ENCODE measurements around the gene ZMYM4. TPM values are rescaled to one million over a fixed set of nuclear protein-coding genes. Genes with fewer than 3 reads are reported as not detected.

The ZMYM4 gene
- total RNA-seq, 1 donor from 2014 or later: 116 TPM

DNA sequence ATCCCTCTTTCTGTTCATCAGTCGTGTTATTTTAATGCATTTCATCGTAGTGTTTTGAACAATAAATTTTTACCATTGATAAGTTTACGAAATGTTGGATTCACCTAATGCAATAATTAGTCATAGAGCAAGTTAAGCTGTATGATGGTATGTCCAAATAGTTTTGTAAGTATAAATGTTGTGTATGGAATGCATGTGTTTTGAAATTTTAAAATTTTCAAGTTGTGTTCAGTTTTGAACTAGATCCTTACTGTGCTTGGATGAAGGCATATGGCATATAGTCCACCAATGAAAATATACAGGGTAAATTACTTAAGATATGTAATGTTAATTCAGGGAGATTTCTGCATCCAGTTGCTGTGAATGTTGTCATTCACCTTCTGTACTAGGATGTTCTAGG lies 2.3 kb downstream of the ZMYM4 start:
- FAIRE-seq (no peak), DNase-seq (ENCODE audit: low spot score in 2 of 2) (no peak)

GRCh38 chr1:35274197-35274596 lies 5.7 kb downstream of the ZMYM4 start:
- no peak for DNase-seq (ENCODE audit: low spot score in 2 of 2)
- no peak for FAIRE-seq

DNA sequence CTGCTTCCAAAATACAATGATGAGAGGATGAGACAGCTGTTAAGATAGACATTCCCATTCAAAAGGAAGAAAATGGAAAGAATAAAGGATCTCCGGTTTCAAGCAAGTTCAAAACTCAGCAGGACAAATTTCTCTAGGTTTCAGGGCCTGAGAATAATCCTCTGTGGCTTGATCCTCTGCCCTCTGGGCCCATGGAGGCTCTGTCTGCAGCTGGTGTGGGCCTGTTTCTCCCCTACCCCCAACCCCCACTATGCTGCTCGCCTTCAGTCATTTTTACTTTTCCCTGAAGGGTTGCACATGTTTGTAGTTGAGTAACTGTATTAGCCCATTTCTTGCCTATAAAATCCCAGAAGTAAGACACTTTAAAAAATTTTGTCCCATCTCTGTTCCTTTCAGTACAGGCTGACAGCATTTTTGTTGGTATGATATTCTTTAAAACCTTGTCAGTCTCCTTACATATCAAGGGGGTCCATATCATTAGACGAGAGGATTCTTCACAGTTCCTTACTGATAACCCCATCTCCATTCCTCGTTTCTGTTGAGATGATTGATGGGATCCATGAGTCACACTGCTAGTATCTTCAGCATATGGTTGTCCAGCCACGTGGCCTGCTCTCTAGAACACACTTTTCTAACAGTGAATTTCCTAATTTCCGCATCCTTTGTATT lies 10.5 kb downstream of the ZMYM4 start:
- no peak for DNase-seq (ENCODE audit: low spot score in 2 of 2)
- FAIRE-seq: no peak

DNA sequence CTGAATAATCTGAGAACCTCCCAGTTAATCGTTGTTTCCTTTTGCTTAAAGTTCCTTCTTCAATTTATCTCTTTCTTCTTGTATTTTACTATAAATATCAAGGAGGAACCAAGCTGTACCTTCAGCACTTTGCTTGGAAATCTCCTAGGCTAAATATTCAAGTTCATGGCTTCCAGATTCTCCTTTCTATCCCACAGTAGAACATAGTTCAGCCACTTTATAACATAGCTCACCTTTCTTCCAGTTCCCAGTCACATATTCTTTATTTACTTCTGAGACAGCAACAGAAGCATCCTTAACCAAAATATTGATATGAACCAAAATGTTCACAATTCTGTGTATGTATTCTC lies 11.0 kb downstream of the ZMYM4 start:
- no peak for FAIRE-seq
- DNase-seq (ENCODE audit: low spot score in 2 of 2): no peak

DNA sequence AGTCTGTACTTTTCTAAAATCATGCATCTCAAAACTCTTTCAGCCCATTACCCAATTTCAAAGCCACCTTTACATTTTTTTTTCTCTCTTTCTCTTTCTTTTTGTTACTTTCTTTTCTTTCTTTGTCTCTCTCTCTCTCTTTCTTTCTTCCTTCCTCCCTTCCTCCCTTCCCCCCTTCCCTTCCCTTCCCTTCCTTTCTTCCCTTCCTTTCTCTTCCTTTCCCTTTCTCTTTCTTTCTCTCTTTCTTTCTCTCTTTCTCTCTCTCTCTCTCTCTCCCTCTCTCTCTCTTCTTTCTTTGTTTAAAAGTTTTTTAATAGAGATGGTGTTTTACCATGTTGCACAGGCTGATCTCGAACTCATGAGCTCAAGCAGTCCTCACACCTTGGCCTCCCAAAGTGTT lies 11.5 kb downstream of the ZMYM4 start:
- no peak for DNase-seq (ENCODE audit: low spot score in 2 of 2)
- no peak for FAIRE-seq

DNA sequence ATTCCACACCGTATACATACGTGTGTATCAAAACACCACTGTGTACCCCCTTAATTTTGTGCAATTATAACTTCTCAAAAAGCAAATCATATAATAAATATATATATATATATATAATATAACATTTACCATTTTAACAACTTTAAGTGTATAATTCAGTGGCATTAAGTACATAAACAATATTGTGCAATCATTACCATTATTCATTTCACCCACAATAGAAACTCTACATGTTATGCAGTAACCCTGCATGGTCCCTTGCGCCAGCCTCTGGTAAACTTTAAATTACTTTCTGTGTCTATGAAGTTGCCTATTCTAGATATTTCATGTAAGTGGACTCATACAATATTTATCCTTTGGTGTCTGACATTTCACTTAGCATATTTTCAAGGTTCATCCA lies 13.1 kb downstream of the ZMYM4 start:
- FAIRE-seq: no peak
- DNase-seq (ENCODE audit: low spot score in 2 of 2): no peak

GRCh38 chr1:35282172-35282571 lies 13.7 kb downstream of the ZMYM4 start:
- FAIRE-seq: no peak
- DNase-seq (ENCODE audit: low spot score in 2 of 2): no peak

DNA sequence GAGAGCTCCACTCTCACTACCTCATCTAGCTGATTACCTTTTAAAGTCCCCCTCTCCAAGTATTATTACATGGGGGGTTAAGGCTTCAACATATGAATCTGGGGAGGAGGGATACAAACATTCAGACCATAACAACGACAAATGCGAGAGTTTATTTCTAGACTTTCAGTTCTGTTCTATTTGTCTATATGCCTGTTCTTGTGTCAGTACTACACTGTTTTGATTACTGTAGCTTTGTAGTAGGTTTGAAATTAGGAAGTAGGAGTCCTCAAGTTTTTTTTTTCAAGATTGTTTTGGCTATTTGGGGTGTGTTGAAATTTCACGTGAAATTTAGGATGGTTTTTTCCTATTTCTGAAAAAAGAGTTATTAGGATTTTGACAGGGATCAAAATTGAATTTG lies 16.3 kb downstream of the ZMYM4 start:
- FAIRE-seq: no peak
- DNase-seq (ENCODE audit: low spot score in 2 of 2): no peak

DNA sequence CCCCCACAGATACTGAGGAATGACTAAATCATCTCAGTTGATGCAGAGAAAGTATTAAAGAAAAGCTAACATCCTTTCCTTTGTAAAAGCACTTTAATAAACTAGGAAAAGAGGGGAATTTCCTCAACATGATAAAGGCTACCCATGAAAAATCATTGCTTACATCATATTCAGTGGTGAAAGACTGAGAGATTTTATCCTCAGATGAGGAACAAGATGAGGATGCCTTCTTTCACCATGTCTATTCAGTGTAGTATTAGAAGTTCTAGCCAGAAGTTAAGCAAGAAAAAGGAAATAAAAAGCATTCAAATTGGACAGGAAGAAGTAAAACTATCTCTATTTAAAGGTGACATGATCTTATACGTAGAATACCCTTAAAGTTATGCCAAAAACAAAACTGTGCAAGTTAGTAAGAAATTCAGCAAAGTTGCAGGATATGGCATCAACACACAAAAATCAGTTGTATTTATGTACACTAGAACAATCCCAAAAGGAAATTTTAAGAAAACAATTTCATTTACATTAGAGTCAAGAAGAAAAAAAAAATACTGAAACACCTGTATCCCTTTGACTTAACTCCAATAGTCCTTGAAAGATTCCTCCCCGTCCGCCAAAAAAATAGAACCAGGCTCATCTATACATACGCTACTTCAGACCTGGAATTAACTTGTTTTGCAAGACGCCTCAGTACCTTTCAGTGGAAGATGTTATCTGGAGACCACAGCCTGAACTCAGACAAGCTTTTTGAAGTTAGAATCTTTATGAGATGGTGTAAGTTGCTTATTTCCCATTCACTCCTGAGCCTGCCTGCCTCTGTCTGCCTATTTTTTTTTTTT lies 17.5 kb downstream of the ZMYM4 start:
- DNase-seq (ENCODE audit: low spot score in 2 of 2) (no peak), FAIRE-seq (no peak)

DNA sequence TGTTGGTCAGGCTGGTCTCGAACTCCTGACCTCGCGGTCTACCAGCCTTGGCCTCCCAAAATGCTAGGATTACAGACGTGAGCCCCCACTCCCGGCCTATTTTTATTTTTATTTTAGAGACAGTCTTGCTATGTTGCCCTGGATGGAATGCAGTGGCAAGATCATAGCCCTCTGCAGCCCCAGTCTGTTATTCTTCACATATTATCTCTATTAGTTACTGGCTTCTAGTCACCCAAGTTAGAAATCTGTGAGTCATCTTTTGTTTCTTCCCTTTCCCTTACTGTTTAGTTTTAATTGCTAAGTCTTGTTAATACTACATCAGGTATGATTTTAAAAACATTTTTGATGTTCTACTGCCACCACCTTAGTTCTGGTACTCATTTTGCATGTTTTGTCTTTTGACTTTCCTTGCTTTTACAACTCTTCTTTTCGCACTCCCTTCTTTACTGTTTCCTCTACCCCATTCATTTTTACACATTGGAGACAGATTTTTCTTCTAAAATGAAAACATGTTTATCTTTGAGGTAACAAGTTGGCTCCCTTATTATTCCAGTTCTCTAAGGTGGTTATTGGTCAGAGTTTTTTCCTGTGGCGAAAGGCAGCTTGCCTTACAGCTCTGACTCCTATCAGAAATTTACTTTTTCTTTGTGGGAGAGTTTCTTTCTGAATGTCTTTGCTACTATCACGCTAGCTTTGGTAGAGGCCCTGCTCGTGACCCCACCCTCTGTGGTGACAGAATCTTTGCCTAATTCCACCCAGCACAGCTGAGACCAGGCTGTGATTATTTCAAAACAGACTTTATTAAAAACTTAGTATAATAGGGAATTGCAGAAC lies 19.5 kb downstream of the ZMYM4 start:
- DNase-seq (ENCODE audit: low spot score in 2 of 2) (no peak), FAIRE-seq (no peak)

DNA sequence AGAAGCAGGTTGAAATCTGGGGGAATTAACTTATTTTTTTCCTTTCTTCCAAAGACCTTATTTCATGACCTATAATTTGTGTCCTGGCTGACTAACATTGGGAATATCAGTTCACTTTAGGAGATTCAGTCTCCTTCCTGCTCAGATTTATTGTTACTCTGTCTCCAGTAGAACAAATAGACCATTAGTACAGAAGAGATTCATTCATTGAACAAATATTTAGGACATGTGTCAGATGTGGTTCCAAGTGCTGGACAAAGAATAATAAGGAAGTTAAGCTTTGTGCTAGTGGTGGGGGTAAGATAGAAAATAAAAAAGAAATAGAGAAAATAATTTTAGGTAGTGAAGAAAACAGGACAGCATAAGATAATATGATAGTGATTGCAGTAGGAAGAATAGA lies 20.3 kb downstream of the ZMYM4 start:
- FAIRE-seq (no peak), DNase-seq (ENCODE audit: low spot score in 2 of 2) (no peak)

- no peak for FAIRE-seq
- DNase-seq (ENCODE audit: low spot score in 2 of 2): no peak
These were observed 21.9 kb downstream of the ZMYM4 start for GRCh38 chr1:35290452-35290851.

DNA sequence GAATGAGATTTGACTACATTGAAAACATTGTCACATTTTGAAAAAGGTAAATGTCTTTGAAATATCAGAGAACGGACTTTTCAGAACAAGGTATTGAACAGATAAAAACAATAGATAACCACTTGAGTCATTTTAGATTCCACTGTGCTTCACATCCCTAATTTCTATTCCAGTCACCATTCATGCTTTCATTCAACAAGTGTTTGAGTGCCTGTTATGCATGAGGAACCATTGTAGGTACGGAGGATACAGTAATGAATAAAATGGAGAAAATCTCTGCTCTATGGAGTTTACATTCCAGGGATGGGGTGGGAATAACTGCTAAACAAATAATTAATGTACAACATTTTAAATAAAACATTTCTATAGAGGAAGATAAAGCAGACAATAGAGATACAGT lies 26.3 kb downstream of the ZMYM4 start:
- DNase-seq (ENCODE audit: low spot score in 2 of 2) (no peak), FAIRE-seq (no peak)

DNA sequence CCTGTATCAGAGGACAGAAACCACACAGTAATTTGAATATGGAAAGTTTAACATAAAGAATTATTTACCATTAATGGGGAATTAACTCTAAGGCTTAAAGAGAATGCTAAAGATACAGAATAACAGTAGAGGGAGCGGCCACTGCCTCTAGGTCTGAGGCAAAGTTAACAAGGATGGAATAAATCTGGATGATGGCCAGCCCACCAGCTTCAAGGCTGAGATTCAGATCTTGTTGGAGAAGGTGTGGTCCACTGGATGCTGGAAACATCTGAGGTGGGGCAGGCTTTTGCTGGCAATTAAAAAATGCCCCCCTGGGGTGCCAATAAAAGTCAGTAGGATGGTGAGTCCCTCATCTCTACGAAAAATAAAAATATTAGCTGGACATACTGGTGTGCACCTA lies 29.4 kb downstream of the ZMYM4 start:
- FAIRE-seq (no peak), DNase-seq (ENCODE audit: low spot score in 2 of 2) (no peak)

DNA sequence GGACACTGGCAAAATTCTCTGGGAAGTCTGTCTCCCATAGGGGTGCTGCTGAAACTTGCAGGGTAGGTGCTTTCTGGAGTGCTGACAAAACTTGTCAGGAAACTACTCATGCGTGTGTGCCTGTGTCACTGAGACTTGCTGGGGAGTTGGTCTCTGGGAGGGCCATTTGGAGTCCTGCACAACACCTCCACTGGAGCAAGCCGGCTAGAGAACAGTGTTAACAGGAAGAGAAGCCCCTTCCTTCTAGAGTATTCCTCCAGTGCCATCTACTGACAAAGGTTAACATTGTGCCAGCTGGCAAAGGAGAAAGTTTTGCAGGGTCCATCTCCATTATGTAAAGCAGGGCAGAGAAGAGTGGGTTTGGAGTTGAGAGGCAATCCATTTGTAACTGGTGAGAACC lies 30.0 kb downstream of the ZMYM4 start:
- DNase-seq (ENCODE audit: low spot score in 2 of 2) (peak; percentile 15 to 48), FAIRE-seq (no peak)

- FAIRE-seq: no peak
These were observed 31.9 kb downstream of the ZMYM4 start for GRCh38 chr1:35300376-35300775.

GRCh38 chr1:35301674-35302392 lies 33.3 kb downstream of the ZMYM4 start:
- DNase-seq (ENCODE audit: low spot score in 2 of 2): no peak
- no peak for FAIRE-seq

More at GRCh38 chr1:35300376-35300775, 31.9 kb downstream of the ZMYM4 start:
- DNase-seq (ENCODE audit: low spot score in 2 of 2): no peak

- no peak for FAIRE-seq
- no peak for DNase-seq (ENCODE audit: low spot score in 2 of 2)
These were observed 36.9 kb downstream of the ZMYM4 start for GRCh38 chr1:35305383-35305782.

- FAIRE-seq: no peak
- DNase-seq (ENCODE audit: low spot score in 2 of 2): no peak
These were observed 47.1 kb downstream of the ZMYM4 start for GRCh38 chr1:35315649-35316048.

- FAIRE-seq (no peak), DNase-seq (ENCODE audit: low spot score in 2 of 2) (no peak)
These were observed 47.8 kb downstream of the ZMYM4 start for GRCh38 chr1:35316264-35316663.
